Spleen (tissue), 11 donors: ENCODE data around the gene KCNQ1. TPM values are rescaled to one million over a fixed set of nuclear protein-coding genes. Genes with fewer than 3 reads are reported as not detected.

Experiments used
- DNase-seq: peaks from one replicate; pipeline ENCODE4 v3.0.0-alpha.2; 2020
- H3K27ac ChIP-seq, 8 donors: fragments of 200-600 bp; sonication (generic) in 7 of 8; 1 replicate in 4 of 8; 2 replicates in 4 of 8; pipeline versions ENCODE4 v1.5.0 to v1.8.0; 2016 to 2021; ENCODE audit warnings: inconsistent platforms in 4 of 8, mild to moderate bottlenecking in 4 of 8, moderate library complexity in 1 of 8
- H3K27me3 ChIP-seq, 7 donors: fragments of 200-600 bp; sonication (generic) in 6 of 7; replicated peaks in 1 of 7; 1 replicate in 4 of 7; 2 replicates in 3 of 7; pipeline versions ENCODE4 v1.5.0 to v1.8.0; 2016 to 2021; ENCODE audit warnings: inconsistent platforms in 3 of 7, mild to moderate bottlenecking in 1 of 7
- H3K36me3 ChIP-seq, 6 donors: fragments of 200-600 bp; sonication (generic) in 5 of 6; 1 replicate in 4 of 6; 2 replicates in 2 of 6; pipeline versions ENCODE4 v1.5.0 to v1.8.0; 2016 to 2021; ENCODE audit warnings: inconsistent platforms in 2 of 6
- H3K4me1 ChIP-seq, 6 donors: fragments of 200-600 bp; sonication (generic) in 5 of 6; 1 replicate in 3 of 6; 2 replicates in 3 of 6; pipeline versions ENCODE4 v1.5.0 to v1.8.0; 2016 to 2021; ENCODE audit warnings: inconsistent platforms in 3 of 6
- H3K4me3 ChIP-seq, 8 donors: fragments of 200-600 bp; sonication (generic) in 7 of 8; 1 replicate in 4 of 8; 2 replicates in 4 of 8; pipeline versions ENCODE4 v1.5.0 to v1.8.0; 2016 to 2021; ENCODE audit warnings: inconsistent platforms in 4 of 8, mild to moderate bottlenecking in 4 of 8, moderate library complexity in 2 of 8
- H3K9me3 ChIP-seq, 8 donors: fragments of 200-600 bp; sonication (generic) in 7 of 8; 1 replicate in 4 of 8; 2 replicates in 4 of 8; pipeline versions ENCODE4 v1.5.0 to v1.8.0; 2016 to 2021; ENCODE audit warnings: inconsistent platforms in 4 of 8
- POLR2A ChIP-seq, 3 donors: fragments of 450-650 bp; IDR thresholded peaks; one replicate each; pipeline ENCODE4 v1.5.1; 2017; ENCODE audit warnings: antibody characterized with exemption in 3 of 3, mild to moderate bottlenecking in 1 of 3
- POLR2AphosphoS5 ChIP-seq, 3 donors: sonication (generic); formaldehyde crosslinking; IDR thresholded peaks; one replicate each; pipeline ENCODE4 v1.5.1; 2017; ENCODE audit warnings: antibody characterized with exemption in 3 of 3
- WGBS, 5 donors: extraction: QIAGEN DNeasy Blood & Tissue Kit in 3 of 5; methylation state at CpG; one replicate each; pipeline versions ENCODE4 v1.1.5 to v1.1.7; 2013 to 2018; 5-methylcytosine and 5-hydroxymethylcytosine counted together
- intact Hi-C: fragments of 100-400 bp; cut with DNase I; formaldehyde crosslinking; loops from one replicate; pipeline ENCODE4 v1.15.0; 2023; ENCODE audit warnings: low total_unique reads
- polyA plus RNA-seq, 3 donors: library from polyadenylated mRNA; stranded (reverse); fragments of 200-250 nt; gene quantifications; one replicate each; pipeline ENCODE4 v1.2.1, GENCODE V29; 2013
- total RNA-seq, 7 donors: library from RNA; depleted of rRNA in 3 of 7; stranded (reverse); fragments of >200 nt in 3 of 7; fragmentation: NEBNext Ultra II Directional in 4 of 7; extraction: Animal tissue kit (Norgen Biotek cat#: 25700) in 4 of 7; gene quantifications; one replicate each; pipeline versions ENCODE4 v1.1.0 to v1.2.1, GENCODE V29; 2016 to 2021
- TF ChIP-seq, protein P1 (sequence below), 11 experiments: fragments of 200-600 bp in 7 of 11; fragments of 450-650 bp in 4 of 11; sonication (generic) in 4 of 11; IDR thresholded peaks in 8 of 11; conservative IDR thresholded peaks in 3 of 11; 1 replicate in 7 of 11; 2 replicates in 4 of 11; pipeline versions ENCODE4 v1.4.0 to v1.8.0; 2016 to 2021; ENCODE audit warnings: antibody characterized with exemption in 11 of 11, inconsistent platforms in 4 of 11, mild to moderate bottlenecking in 1 of 11
- donor health status: healthy with polysubstance abuse.
- donor health status: DM: no; HTN: no; CAD: no; lungs with moderate emphysema.
- donor health status: DM: no; HTN: no; CAD: no.
- donor health status: Bipolar disorder and iron deficiency.
- donor health status: healthy.
- donor health status: DM: no; HTN: no; CAD: no.
- donor health status: DM: yes; HTN: yes; CAD: no.

Gene KCNQ1
- total and polyA plus RNA-seq, 10 donors: 3.3 to 21.6 (median 13.5) TPM

DNA sequence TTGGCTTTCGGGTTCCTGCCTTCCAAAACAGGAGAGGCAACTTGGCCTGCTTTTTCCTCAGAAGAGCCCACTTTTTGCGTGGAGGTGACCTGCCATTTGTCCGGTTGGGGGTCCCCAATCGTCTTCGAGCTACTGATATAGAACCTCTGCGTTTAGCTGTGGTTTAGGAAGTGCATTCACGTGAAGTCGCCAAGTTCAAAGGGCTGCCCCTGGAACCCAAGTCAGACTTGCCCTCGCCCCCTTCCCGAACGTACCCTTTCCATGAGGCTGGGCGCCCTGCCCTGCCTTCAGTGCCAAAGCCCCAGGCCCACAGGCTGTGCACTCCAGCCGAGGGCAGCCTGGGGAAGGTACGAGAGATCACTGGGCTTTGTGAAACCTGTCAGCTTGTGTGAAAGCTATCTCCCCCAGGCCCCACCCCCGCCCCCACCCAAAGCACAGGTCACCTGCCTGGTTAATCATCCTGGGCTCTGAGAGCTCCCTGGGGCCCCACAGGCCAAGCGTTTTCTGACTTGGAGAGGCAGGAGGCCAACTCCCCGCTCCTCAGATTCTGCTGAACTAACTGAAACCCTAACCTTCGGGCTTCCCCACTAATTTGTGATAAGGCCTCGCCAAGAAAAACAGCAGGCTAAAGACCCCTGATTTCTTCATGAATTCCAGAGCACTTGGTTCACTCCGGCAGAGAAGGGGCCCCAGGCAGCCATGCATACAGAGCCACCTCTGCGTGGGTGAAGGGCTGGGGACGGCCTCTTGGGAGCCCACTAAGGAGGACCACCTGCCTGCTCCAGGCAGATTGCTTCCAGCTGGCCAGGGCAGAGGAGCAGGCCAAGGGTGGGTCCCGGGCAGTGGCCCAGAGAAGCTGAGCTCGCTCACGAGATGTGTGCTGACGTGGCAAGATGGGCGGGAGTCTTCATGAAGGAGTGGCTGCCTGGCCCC is 280.8 kb downstream of the KCNQ1 start:
- Histone ChIP-seq H3K4me1 (no peaks in the 10 kb centered on the region), H3K36me3 (no peaks in the 10 kb centered on the region), H3K27me3 (no peaks in the 10 kb centered on the region), H3K27ac (no peak overlapping the region), H3K4me3 (no peak overlapping the region), H3K9me3 (no peaks in the 10 kb centered on the region)
- intact Hi-C loops: no loop called here
- TF ChIP-seq POLR2A (IDR thresholded peaks at IDR 0.05) (no peak), POLR2AphosphoS5 (IDR thresholded peaks at IDR 0.05) (no peak)
- TF ChIP-seq, protein P1, sequence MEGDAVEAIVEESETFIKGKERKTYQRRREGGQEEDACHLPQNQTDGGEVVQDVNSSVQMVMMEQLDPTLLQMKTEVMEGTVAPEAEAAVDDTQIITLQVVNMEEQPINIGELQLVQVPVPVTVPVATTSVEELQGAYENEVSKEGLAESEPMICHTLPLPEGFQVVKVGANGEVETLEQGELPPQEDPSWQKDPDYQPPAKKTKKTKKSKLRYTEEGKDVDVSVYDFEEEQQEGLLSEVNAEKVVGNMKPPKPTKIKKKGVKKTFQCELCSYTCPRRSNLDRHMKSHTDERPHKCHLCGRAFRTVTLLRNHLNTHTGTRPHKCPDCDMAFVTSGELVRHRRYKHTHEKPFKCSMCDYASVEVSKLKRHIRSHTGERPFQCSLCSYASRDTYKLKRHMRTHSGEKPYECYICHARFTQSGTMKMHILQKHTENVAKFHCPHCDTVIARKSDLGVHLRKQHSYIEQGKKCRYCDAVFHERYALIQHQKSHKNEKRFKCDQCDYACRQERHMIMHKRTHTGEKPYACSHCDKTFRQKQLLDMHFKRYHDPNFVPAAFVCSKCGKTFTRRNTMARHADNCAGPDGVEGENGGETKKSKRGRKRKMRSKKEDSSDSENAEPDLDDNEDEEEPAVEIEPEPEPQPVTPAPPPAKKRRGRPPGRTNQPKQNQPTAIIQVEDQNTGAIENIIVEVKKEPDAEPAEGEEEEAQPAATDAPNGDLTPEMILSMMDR (IDR thresholded peaks at IDR 0.05 in 8 of 11, conservative IDR thresholded peaks at IDR 0.05 in 3 of 11): no peak
- DNase-seq: no peak
- 88 to 93% (median 92%) methylated on average over 19 to 27 of the region's 27 CpGs for WGBS, 5 donors

DNA sequence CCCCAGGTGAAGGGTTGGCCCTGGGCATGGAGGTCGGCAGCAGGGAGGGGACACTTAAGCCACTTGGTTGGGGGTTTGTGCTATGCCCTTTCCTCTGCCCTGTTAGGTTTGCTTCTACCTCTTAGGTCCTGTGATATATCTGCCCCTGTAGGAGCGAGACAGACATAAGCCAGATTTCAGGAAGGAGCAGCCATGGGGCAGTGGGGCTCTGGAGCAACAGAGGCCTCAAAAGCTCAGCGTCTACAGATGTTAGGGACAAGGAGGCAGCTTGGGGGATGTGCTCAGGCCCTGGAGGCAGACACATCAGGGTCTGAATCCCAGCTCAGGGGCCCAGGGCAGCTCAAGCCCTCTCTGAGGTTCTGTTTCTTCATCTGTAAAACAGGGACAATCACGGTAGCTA is 282.2 kb downstream of the KCNQ1 start:
- Histone ChIP-seq H3K4me3 (no peak overlapping the region), H3K4me1 (no peaks in the 10 kb centered on the region), H3K9me3 (no peaks in the 10 kb centered on the region), H3K27ac (no peak overlapping the region), H3K27me3 (no peaks in the 10 kb centered on the region), H3K36me3 (no peaks in the 10 kb centered on the region)
- no peak for TF ChIP-seq POLR2A (IDR thresholded peaks at IDR 0.05)
- TF ChIP-seq, protein P1 (IDR thresholded peaks at IDR 0.05 in 8 of 11, conservative IDR thresholded peaks at IDR 0.05 in 3 of 11): no peak
- no peak for TF ChIP-seq POLR2AphosphoS5 (IDR thresholded peaks at IDR 0.05)
- no peak for DNase-seq
- intact Hi-C loops: no loop called here
- WGBS, 5 donors: 89 to 97% (median 92%) methylated on average over 4 of the region's 4 CpGs

DNA sequence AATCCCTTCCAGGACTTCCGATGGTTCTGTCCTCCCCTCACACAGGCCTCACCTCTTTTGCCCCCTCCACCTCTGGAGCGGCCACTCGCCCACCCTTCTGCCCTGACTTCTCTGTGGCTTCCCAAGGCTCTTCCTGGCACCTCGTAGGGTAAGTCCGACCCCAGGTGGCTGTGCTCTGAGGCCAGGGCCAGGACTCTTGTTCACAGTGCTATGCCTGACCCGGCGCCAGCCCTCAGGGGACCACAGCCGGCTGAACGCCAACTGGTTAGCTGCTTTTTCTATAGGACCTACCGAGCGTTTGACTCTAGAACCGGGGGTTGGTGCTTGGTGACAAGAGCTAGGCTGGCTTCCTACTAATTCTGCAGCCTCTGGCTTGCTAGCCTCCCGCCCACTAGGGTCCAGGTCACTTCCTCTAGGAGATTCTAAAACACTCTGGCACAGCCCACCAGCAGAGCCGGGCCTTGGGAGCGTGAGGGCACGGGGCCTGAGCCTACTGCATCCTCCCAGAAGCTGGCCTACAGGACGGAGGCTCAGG is 283.4 kb downstream of the KCNQ1 start:
- intact Hi-C loops: no loop called here
- no peaks in the 10 kb centered on the region for H3K9me3 ChIP-seq
- DNase-seq: no peak
- TF ChIP-seq, protein P1 (IDR thresholded peaks at IDR 0.05 in 8 of 11, conservative IDR thresholded peaks at IDR 0.05 in 3 of 11): no peak
- TF ChIP-seq POLR2A (IDR thresholded peaks at IDR 0.05) (no peak), POLR2AphosphoS5 (IDR thresholded peaks at IDR 0.05) (no peak)
- no peak overlapping the region for H3K27ac ChIP-seq
- no peak overlapping the region for H3K4me3 ChIP-seq
- H3K27me3 ChIP-seq: no peaks in the 10 kb centered on the region
- WGBS, 5 donors: 68 to 86% (median 81%) methylated on average over 13 to 17 of the region's 17 CpGs
- no peaks in the 10 kb centered on the region for H3K4me1 ChIP-seq
- no peaks in the 10 kb centered on the region for H3K36me3 ChIP-seq

DNA sequence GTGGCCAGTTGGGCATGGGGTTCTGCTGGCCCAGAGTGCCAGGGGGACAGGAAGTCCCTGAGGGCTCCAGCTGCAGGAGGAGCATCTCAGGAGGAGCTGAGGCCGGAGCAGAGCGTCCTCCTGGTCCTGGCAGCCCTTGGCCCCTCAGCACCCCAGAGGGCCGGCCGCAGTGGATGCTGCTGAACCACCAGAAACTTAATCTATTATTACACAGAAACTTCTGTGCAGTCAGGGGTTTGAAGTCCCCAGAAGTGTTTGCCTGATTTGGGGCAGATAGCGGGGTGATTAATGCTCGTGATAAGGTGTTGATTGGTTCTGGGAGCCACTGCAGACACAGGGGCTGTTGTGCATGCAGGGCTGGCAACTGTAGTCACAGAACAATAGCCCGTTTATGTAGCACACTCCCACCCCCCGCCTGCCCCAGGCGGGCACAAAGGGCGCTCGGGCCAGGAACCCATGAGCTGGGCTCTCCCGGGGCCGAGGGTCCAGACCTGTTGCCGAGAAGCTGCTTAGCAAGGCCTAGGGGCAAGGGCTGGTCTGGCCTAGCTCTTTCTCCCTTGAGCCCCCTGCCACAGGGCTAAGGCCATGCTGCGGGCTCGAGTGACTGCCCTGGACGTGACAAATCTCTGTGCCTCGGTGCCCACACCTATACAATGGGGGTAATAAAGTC is 284.0 kb downstream of the KCNQ1 start:
- no peaks in the 10 kb centered on the region for H3K4me1 ChIP-seq
- no peaks in the 10 kb centered on the region for H3K9me3 ChIP-seq
- H3K36me3 ChIP-seq: no peaks in the 10 kb centered on the region
- no peaks in the 10 kb centered on the region for H3K27me3 ChIP-seq
- no peak overlapping the region for H3K4me3 ChIP-seq
- intact Hi-C loops: no loop called here
- no peak overlapping the region for H3K27ac ChIP-seq
- TF ChIP-seq POLR2AphosphoS5 (IDR thresholded peaks at IDR 0.05) (no peak), POLR2A (IDR thresholded peaks at IDR 0.05) (no peak)
- TF ChIP-seq, protein P1 (IDR thresholded peaks at IDR 0.05 in 8 of 11, conservative IDR thresholded peaks at IDR 0.05 in 3 of 11): no peak
- WGBS, 5 donors: 85 to 92% (median 90%) methylated on average over 16 to 18 of the region's 18 CpGs
- no peak for DNase-seq
